SK-N-SH treated with all-trans-retinoic acid at 6 μM for 48 hours (cell line): ENCODE data around the gene PSME4.
"Not testable (repeated sequence)": the region's sequence is repeated elsewhere in the genome, so short reads cannot be mapped to it uniquely, and the experiment has no call there.

Experiments
- ATAC-seq: fragments of 200-7000 bp; cut with Tn5 transposase; 3 replicates; pipeline ENCODE4 v1.9.1; 2020; ENCODE audit warnings: mild to moderate bottlenecking, moderate library complexity
- ARNTL ChIP-seq: fragments of 450-650 bp; formaldehyde crosslinking; IDR thresholded peaks from 2 replicates; pipeline ENCODE4 v1.5.0; 2020; ENCODE audit warnings: low read depth, mild to moderate bottlenecking, moderate library complexity, borderline replicate concordance
- BACH2 ChIP-seq: fragments of 250-450 bp; sonication (Bioruptor Pico); IDR thresholded peaks from 2 replicates; pipeline ENCODE4 v1.9.0; 2021; ENCODE audit warnings: mild to moderate bottlenecking, borderline replicate concordance
- CSDC2 ChIP-seq: fragments of 250-450 bp; sonication (Bioruptor Pico); IDR thresholded peaks from 2 replicates; pipeline ENCODE4 v1.5.0; 2020; ENCODE audit warnings: mild to moderate bottlenecking, moderate library complexity
- ESRRG ChIP-seq: fragments of 250-450 bp; sonication (Bioruptor Pico); IDR thresholded peaks from 2 replicates; pipeline ENCODE4 v1.6.1; 2021; ENCODE audit warnings: mild to moderate bottlenecking
- GLIS3 ChIP-seq: fragments of 250-450 bp; sonication (Bioruptor Pico); IDR thresholded peaks from 2 replicates; pipeline ENCODE4 v1.5.0; 2020; ENCODE audit warnings: mild to moderate bottlenecking, moderate library complexity
- ISL1 ChIP-seq: fragments of 250-450 bp; sonication (Bioruptor Pico); IDR thresholded peaks from 2 replicates; pipeline ENCODE4 v2.1.2; 2022; ENCODE audit warnings: mild to moderate bottlenecking, moderate library complexity
- OSR1 ChIP-seq: fragments of 250-450 bp; sonication (Bioruptor Pico); IDR thresholded peaks from 2 replicates; pipeline ENCODE4 v1.8.0; 2022; ENCODE audit warnings: moderate library complexity, mild to moderate bottlenecking, inconsistent platforms
- PPARA ChIP-seq: fragments of 250-450 bp; sonication (Bioruptor Pico); IDR thresholded peaks from 2 replicates; pipeline ENCODE4 v1.5.0; 2020; ENCODE audit warnings: mild to moderate bottlenecking, borderline replicate concordance
- RARB ChIP-seq: fragments of 250-450 bp; sonication (Bioruptor Pico); IDR thresholded peaks from 2 replicates; pipeline ENCODE4 v1.8.0; 2021; ENCODE audit warnings: mild to moderate bottlenecking, moderate library complexity
- SNAI2 ChIP-seq: fragments of 250-450 bp; sonication (Bioruptor Pico); IDR thresholded peaks from 2 replicates; pipeline ENCODE4 v1.5.0; 2020; ENCODE audit warnings: mild to moderate bottlenecking, moderate library complexity
- TCF4 ChIP-seq: fragments of 250-450 bp; sonication (Bioruptor Pico); IDR thresholded peaks from 2 replicates; pipeline ENCODE4 v1.8.0; 2021; ENCODE audit warnings: mild to moderate bottlenecking, moderate library complexity, borderline replicate concordance
- TOX ChIP-seq: fragments of 250-450 bp; sonication (Bioruptor Pico); IDR thresholded peaks from 2 replicates; pipeline ENCODE4 v1.8.0; 2021; ENCODE audit warnings: mild to moderate bottlenecking, moderate library complexity, borderline replicate concordance
- ZC3H10 ChIP-seq: fragments of 250-450 bp; sonication (Bioruptor Pico); IDR thresholded peaks from 2 replicates; pipeline ENCODE4 v1.5.1; 2021; ENCODE audit warnings: mild to moderate bottlenecking, moderate library complexity
- ZFP3 ChIP-seq: fragments of 250-450 bp; sonication (Bioruptor Pico); IDR thresholded peaks from 2 replicates; pipeline ENCODE4 v1.5.0; 2020; ENCODE audit warnings: mild to moderate bottlenecking, moderate library complexity
- ZNF70 ChIP-seq: fragments of 450-650 bp; formaldehyde crosslinking; IDR thresholded peaks from 2 replicates; pipeline ENCODE4 v1.5.0; 2020; ENCODE audit warnings: mild to moderate bottlenecking, moderate library complexity
- ZNF8 ChIP-seq: fragments of 450-650 bp; formaldehyde crosslinking; IDR thresholded peaks from 2 replicates; pipeline ENCODE4 v1.5.0; 2020; ENCODE audit warnings: mild to moderate bottlenecking, moderate library complexity
- TF ChIP-seq, protein P1 (sequence below): fragments of 250-450 bp; sonication (Bioruptor Pico); IDR thresholded peaks from 2 replicates; pipeline ENCODE4 v1.5.0; 2020; ENCODE audit warnings: mild to moderate bottlenecking, moderate library complexity
- TF ChIP-seq, protein P2 (sequence below): fragments of 250-450 bp; sonication (Bioruptor Pico); IDR thresholded peaks from 2 replicates; pipeline ENCODE4 v1.5.1; 2020; ENCODE audit warnings: low read depth, mild to moderate bottlenecking, moderate library complexity
- TF ChIP-seq, protein P3 (sequence below): fragments of 250-450 bp; sonication (Bioruptor Pico); IDR thresholded peaks from 2 replicates; pipeline ENCODE4 v1.8.0; 2020; ENCODE audit warnings: mild to moderate bottlenecking, moderate library complexity, borderline replicate concordance
- TF ChIP-seq, protein P4 (sequence below): fragments of 250-450 bp; sonication (Bioruptor Pico); IDR thresholded peaks from 2 replicates; pipeline ENCODE4 v1.8.0; 2021; ENCODE audit warnings: low read depth, mild to moderate bottlenecking, moderate library complexity, borderline replicate concordance
- TF ChIP-seq, protein P5 (sequence below): fragments of 250-450 bp; sonication (Bioruptor Pico); IDR thresholded peaks from 2 replicates; pipeline ENCODE4 v1.5.1; 2021; ENCODE audit warnings: mild to moderate bottlenecking, moderate library complexity

The PSME4 gene

DNA sequence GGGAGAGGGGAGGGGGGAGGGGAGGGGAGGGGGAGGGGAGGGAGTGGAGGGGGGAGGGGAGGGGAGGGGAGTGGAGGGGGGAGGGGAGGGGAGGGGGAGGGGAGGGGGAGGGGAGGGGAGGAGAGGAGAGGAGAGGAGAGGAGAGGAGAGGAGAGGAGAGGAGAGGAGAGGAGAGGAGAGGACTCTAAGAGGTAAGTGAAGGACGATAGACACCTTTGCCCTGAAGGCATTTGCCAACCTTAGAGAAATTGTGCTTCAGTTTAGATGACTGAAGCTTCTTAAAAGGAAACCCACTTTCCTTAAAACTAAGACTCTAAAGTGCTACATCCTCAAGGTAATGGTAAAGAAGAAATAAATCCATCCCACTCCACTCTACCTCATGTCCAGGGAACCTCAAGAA is 130.2 kb downstream of the PSME4 start:
- TF ChIP-seq ESRRG (no peak), CSDC2 (CRISPR knock-in tag) (no peak), PPARA (CRISPR knock-in tag) (no peak), BACH2 (CRISPR knock-in tag) (no peak), GLIS3 (no peak), ZNF8 (CRISPR knock-in tag) (no peak), ARNTL (CRISPR knock-in tag) (no peak), ZNF70 (CRISPR knock-in tag) (no peak), SNAI2 (CRISPR knock-in tag) (no peak), ISL1 (CRISPR knock-in tag) (no peak), OSR1 (CRISPR knock-in tag) (no peak), ZC3H10 (CRISPR knock-in tag) (no peak)
- TF ChIP-seq, protein P1, sequence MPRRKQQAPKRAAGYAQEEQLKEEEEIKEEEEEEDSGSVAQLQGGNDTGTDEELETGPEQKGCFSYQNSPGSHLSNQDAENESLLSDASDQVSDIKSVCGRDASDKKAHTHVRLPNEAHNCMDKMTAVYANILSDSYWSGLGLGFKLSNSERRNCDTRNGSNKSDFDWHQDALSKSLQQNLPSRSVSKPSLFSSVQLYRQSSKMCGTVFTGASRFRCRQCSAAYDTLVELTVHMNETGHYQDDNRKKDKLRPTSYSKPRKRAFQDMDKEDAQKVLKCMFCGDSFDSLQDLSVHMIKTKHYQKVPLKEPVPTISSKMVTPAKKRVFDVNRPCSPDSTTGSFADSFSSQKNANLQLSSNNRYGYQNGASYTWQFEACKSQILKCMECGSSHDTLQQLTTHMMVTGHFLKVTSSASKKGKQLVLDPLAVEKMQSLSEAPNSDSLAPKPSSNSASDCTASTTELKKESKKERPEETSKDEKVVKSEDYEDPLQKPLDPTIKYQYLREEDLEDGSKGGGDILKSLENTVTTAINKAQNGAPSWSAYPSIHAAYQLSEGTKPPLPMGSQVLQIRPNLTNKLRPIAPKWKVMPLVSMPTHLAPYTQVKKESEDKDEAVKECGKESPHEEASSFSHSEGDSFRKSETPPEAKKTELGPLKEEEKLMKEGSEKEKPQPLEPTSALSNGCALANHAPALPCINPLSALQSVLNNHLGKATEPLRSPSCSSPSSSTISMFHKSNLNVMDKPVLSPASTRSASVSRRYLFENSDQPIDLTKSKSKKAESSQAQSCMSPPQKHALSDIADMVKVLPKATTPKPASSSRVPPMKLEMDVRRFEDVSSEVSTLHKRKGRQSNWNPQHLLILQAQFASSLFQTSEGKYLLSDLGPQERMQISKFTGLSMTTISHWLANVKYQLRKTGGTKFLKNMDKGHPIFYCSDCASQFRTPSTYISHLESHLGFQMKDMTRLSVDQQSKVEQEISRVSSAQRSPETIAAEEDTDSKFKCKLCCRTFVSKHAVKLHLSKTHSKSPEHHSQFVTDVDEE (CRISPR knock-in tag), result no peak
- TF ChIP-seq, protein P2, sequence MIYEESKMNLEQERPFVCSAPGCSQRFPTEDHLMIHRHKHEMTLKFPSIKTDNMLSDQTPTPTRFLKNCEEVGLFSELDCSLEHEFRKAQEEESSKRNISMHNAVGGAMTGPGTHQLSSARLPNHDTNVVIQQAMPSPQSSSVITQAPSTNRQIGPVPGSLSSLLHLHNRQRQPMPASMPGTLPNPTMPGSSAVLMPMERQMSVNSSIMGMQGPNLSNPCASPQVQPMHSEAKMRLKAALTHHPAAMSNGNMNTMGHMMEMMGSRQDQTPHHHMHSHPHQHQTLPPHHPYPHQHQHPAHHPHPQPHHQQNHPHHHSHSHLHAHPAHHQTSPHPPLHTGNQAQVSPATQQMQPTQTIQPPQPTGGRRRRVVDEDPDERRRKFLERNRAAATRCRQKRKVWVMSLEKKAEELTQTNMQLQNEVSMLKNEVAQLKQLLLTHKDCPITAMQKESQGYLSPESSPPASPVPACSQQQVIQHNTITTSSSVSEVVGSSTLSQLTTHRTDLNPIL (CRISPR knock-in tag), result no peak
- TF ChIP-seq, protein P3, sequence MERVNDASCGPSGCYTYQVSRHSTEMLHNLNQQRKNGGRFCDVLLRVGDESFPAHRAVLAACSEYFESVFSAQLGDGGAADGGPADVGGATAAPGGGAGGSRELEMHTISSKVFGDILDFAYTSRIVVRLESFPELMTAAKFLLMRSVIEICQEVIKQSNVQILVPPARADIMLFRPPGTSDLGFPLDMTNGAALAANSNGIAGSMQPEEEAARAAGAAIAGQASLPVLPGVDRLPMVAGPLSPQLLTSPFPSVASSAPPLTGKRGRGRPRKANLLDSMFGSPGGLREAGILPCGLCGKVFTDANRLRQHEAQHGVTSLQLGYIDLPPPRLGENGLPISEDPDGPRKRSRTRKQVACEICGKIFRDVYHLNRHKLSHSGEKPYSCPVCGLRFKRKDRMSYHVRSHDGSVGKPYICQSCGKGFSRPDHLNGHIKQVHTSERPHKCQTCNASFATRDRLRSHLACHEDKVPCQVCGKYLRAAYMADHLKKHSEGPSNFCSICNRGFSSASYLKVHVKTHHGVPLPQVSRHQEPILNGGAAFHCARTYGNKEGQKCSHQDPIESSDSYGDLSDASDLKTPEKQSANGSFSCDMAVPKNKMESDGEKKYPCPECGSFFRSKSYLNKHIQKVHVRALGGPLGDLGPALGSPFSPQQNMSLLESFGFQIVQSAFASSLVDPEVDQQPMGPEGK (CRISPR knock-in tag), result no peak
- ATAC-seq, result no peak

DNA sequence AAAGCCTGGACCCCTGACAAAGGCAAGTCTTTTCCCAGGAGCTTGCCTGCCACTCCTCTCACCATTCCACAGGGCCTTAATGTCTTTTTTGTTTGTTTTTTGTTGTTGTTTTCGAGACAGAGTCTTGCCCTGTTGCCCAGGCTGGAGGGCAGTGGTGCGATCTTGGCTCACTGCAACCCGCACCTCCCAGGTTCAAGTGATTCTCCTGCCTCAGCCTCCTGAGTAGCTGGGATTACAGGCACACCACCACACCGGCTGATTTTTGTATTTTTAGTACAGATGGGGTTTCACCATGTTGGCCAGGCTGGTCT is 140.9 kb downstream of the PSME4 start:
- not testable (repeated sequence) for ATAC-seq

DNA sequence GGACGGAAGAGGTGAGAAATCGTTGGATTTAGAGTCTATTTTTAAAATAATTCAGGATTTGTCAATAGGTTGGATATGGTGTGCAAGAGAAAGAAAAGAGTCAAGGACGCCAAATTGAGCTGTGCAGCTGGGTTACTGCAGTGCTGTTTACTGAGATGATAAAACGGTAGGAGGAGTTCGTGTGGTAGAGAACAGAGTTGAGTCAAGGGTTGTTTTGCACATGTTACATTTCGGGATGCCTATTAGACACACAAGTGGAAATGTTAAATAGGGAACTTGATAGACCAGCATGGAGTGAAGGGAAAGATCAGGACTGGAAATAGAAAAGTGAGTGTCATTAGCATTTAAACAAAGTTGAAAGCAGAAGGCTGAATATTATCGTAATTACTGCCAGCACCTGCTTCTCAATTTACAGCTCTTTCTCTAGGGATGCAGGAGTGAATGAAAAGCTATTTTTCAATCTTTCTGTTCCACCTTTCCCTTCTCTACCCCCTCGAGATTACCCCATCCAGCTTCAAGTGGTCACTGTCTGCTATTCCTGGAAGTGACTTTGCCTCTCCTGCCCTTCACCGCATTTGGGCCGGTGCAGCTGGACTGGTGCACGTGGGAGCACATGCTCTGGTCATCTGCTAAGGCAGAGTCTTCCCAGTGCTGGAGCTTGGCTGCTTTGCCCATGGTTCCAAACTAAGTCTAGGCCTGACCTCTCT is 141.4 kb downstream of the PSME4 start:
- TF ChIP-seq TCF4, result no peak
- TF ChIP-seq, protein P2 (CRISPR knock-in tag), result no peak
- TF ChIP-seq, protein P4, sequence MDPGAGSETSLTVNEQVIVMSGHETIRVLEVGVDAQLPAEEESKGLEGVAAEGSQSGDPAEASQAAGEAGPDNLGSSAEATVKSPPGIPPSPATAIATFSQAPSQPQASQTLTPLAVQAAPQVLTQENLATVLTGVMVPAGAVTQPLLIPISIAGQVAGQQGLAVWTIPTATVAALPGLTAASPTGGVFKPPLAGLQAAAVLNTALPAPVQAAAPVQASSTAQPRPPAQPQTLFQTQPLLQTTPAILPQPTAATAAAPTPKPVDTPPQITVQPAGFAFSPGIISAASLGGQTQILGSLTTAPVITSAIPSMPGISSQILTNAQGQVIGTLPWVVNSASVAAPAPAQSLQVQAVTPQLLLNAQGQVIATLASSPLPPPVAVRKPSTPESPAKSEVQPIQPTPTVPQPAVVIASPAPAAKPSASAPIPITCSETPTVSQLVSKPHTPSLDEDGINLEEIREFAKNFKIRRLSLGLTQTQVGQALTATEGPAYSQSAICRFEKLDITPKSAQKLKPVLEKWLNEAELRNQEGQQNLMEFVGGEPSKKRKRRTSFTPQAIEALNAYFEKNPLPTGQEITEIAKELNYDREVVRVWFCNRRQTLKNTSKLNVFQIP (CRISPR knock-in tag), result no peak
- no peak for TF ChIP-seq SNAI2 (CRISPR knock-in tag)
- no peak for TF ChIP-seq TOX (CRISPR knock-in tag)
- TF ChIP-seq ZNF70 (CRISPR knock-in tag), result no peak
- no peak for TF ChIP-seq BACH2 (CRISPR knock-in tag)
- no peak for TF ChIP-seq OSR1 (CRISPR knock-in tag)
- TF ChIP-seq PPARA (CRISPR knock-in tag), result no peak
- no peak for TF ChIP-seq RARB
- TF ChIP-seq, protein P5, sequence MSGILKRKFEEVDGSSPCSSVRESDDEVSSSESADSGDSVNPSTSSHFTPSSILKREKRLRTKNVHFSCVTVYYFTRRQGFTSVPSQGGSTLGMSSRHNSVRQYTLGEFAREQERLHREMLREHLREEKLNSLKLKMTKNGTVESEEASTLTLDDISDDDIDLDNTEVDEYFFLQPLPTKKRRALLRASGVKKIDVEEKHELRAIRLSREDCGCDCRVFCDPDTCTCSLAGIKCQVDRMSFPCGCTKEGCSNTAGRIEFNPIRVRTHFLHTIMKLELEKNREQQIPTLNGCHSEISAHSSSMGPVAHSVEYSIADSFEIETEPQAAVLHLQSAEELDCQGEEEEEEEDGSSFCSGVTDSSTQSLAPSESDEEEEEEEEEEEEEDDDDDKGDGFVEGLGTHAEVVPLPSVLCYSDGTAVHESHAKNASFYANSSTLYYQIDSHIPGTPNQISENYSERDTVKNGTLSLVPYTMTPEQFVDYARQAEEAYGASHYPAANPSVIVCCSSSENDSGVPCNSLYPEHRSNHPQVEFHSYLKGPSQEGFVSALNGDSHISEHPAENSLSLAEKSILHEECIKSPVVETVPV (CRISPR knock-in tag), result no peak
- TF ChIP-seq CSDC2 (CRISPR knock-in tag), result no peak
- no peak for TF ChIP-seq ESRRG
- no peak for TF ChIP-seq ZC3H10 (CRISPR knock-in tag)
- TF ChIP-seq ZFP3 (CRISPR knock-in tag), result no peak
- no peak for TF ChIP-seq GLIS3
- no peak for TF ChIP-seq ARNTL (CRISPR knock-in tag)
- TF ChIP-seq, all 23 proteins: peak for 0
- no peak for ATAC-seq
